ENCODE data around the gene UBE3C.
"Not testable (repeated sequence)": the region's sequence is repeated elsewhere in the genome, so short reads cannot be mapped to it uniquely, and the experiment has no call there.

Gene UBE3C

GRCh38 chr7:157130849-157131248, 7.9 kb upstream of the UBE3C start:
- DNase-seq (ENCODE audit: low read depth in 2 of 2): not testable (repeated sequence)

GRCh38 chr7:157132796-157133195, 5.9 kb upstream of the UBE3C start:
- no peak for DNase-seq (ENCODE audit: low read depth in 2 of 2)

DNA sequence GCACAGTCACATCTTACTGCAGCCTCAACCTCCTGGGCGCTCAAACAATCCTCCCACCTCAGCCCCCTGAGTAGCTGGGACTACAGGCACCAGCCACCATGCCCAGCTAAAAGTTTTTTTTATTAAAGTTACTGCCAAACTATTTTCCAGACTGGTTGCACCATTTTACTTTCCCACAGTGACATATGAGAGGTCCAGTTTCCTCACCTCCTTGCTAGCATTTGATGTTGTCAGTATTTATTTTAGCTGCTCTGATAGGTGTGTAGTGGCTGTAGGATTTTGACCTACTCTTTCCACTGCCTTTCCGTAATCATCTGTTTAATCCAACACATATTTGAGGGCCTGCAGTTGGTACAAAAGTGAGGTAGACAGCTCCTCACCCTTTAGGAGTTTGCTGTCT, 5.4 kb upstream of the UBE3C start:
- DNase-seq (ENCODE audit: low read depth in 2 of 2): no peak

GRCh38 chr7:157136372-157136771, 2.4 kb upstream of the UBE3C start:
- DNase-seq (ENCODE audit: low read depth in 2 of 2): no peak

- no peak for DNase-seq (ENCODE audit: low read depth in 2 of 2)
These were observed 664 bp upstream of the UBE3C start for GRCh38 chr7:157138101-157138423.

DNA sequence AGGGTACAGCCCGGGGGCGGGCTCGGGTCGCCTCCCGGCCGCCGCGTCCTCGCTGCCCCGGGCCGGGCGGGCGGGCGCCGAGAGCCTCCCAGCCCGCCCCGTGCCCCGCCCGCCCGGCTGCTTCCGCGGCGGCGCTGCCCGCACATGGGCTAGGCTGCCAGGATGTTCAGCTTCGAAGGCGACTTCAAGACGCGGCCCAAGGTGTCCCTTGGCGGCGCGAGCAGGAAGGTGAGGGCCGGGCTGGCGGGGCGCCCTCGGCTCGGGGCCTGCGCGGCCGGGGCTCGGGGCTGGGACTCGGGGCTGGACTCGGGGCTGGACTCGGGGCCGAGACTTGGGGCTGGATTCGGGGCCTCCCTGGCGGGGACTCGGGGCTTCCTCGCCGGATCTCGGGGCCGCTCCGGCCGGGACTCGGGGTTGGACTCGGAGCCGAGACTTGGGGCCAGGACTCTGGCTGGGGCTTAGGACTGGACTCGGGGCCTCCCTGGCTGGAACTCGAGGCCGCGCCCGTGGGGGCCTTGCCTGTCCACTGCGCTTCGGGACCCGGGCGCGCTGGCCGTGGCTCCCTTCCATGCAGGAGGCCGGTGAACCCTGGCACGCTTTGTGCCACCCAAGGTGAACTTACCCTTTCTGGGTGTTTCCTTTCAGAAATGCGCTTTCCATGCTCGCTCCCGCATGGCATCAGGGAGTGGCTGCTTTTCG, 534 bp downstream of the UBE3C start:
- peak; percentile 16 to 30 for DNase-seq (ENCODE audit: low read depth in 2 of 2)

GRCh38 chr7:157139810-157140510, 1.2 kb downstream of the UBE3C start:
- no peak for DNase-seq (ENCODE audit: low read depth in 2 of 2)

DNA sequence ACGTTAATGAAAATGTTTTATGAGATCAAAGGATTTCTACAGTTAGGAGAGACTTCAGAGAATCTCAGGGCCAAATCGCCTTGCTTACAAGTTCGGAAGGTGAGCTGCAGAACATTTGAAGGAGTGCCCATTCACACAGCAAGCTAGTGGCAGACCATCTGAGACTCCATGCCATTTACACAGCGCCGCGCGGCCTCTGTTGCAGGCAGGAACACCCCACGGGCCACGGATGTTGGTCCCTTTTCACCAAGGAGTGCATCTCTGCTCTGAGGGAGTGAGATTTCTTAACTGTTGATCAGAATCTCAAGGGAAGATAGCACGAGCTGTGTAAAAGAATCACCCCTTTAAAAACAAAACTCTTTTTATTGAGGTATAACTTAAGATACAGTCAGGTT, 1.8 kb downstream of the UBE3C start:
- no peak for DNase-seq (ENCODE audit: low read depth in 2 of 2)

GRCh38 chr7:157141525-157142060, 2.9 kb downstream of the UBE3C start:
- no peak for DNase-seq (ENCODE audit: low read depth in 2 of 2)

DNA sequence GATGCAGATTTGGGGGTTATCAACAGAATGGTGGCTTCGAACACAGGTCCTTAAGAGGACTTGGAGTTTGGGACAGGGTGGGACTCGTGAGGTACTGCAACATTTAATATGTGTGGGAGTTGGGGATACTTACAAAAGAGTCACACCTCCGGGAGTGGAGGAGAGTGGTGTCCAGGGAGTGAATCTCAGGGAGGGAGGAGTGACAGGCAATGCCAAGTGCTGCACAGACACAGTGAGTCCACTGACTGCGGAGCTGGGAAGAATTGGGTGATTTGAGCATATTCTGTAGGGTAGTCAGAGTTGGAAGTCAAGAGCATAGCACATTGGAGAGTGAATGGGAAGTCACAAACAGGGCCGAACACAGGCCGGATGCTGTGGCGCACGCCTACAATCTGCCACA, 5.1 kb downstream of the UBE3C start:
- DNase-seq (ENCODE audit: low read depth in 2 of 2): no peak

DNA sequence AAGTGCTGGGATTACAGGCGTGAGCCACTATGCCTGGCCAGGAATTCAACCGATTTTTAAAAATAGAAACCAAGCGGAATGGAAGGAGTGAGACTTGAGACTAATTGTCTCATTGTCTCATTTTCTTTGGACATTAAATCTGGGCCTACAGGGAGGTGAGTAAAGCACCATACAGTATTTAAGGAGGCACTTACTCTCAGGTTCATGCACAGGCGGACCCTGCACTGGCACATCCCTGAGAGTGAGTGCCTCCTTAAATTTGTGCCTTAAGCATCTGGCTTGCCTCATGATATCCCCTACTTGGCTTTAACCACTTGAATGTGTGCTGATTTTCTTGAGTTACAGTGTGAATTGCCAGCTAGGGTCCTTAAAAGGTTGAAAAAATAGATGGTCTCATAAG, 10.6 kb downstream of the UBE3C start:
- DNase-seq (ENCODE audit: low read depth in 2 of 2): no peak

GRCh38 chr7:157150882-157151281, 12.2 kb downstream of the UBE3C start:
- no peak for DNase-seq (ENCODE audit: low read depth in 2 of 2)

GRCh38 chr7:157151626-157152339, 13.1 kb downstream of the UBE3C start:
- no peak for DNase-seq (ENCODE audit: low read depth in 2 of 2)

DNA sequence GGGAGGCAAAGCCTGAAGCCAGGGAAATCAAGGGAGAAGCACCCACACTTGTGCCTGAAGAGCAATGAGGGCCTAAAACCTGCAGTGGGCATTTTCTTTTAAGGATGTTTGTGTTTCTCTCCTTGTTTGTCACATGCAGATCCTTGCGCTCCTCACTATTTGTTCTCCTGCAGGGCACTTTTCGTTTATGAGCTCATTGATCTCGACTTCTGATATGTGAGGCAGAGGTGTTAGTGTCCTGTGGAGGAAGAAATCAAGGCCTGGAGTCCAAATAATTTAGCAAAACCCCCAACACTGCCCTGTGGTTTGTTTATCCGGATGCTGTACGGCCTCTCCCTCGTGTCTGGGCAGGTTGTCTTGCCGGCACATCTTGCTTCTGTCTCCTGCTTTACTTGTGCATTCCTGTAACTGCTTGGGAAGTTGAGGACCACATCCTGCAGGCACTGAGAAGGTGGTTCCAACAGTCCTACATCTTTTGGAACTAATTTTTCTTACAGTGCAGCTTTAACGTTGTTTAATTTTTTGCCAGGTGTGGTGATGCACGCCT, 13.7 kb downstream of the UBE3C start:
- DNase-seq (ENCODE audit: low read depth in 2 of 2): no peak

GRCh38 chr7:157153260-157153659, 14.5 kb downstream of the UBE3C start:
- DNase-seq (ENCODE audit: low read depth in 2 of 2): no peak

DNA sequence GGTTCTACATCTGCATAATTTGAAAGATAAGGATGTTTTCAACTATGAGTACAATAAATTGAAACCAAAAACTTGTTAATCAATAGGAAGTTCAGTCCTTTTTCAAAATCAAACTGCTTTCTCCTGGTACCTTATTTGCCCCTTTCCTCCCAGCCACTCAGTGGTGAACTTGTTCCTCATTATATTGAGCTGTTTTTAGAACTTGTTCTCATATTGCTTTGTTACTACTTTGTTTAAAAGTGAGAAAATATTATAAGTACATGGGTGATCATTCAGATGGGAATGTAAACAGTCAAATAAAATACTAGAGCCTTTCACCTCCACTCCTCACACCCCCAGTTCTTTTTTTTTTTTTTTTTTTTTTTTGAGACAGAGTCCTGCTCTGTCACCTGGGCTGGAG, 17.2 kb downstream of the UBE3C start:
- DNase-seq (ENCODE audit: low read depth in 2 of 2): no peak

DNA sequence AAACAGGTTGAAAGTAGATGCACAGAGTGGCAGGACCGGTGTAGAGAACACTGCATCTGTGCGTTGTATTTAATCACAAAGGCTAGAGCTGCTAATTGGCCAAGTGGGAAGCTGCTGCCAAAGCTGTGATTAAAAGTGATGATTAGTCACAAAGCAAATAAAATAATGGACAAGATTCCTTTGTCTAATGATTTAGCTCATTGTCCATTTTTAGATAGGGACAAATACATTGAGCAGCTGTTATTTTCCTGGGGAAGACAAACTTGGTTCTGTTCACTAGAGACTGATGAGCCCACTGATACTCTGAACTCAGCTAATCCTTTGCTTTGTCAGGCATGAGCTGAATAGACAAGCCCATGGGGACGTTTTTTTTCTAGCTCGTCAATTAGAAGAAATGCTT, 19.7 kb downstream of the UBE3C start:
- DNase-seq (ENCODE audit: low read depth in 2 of 2): no peak

DNA sequence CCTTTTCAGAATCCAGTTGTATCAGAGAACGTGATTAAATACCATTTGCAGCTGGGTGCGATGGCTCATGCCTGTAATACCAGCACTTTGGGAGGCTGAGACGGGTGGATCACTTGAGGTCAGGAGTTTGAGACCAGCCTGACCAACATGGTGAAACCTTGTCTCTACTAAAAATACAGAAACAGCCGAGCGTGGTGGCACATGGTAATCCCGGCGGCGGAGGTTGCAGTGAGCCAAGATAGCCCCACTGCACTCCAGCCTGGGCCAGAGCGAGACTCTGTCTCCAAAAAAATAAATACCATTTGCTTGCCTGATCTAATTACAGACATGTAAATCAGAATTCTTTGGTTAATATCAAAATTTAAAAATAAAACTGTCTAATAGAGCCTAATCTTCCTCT, 20.8 kb downstream of the UBE3C start:
- not testable (repeated sequence) for DNase-seq (ENCODE audit: low read depth in 2 of 2)

DNA sequence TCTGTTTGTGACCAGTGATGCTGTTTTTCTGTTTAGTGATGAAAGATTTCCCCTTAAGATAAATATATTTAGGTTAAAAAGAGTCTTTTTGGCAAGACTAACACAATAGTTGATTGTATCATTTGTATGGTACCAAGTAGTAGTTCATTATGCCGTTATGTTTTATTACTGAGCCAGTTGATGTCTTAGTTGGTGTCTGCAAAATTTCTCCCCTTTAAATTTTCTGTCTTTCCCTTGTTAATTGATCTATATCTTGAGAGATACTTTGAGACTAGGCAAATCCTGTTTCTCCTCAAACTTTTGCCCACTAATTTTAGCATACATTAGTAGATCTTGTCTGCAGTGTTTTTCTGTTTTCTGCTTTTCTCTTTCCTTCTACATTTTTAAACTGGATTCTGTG, 21.7 kb downstream of the UBE3C start:
- no peak for DNase-seq (ENCODE audit: low read depth in 2 of 2)

DNA sequence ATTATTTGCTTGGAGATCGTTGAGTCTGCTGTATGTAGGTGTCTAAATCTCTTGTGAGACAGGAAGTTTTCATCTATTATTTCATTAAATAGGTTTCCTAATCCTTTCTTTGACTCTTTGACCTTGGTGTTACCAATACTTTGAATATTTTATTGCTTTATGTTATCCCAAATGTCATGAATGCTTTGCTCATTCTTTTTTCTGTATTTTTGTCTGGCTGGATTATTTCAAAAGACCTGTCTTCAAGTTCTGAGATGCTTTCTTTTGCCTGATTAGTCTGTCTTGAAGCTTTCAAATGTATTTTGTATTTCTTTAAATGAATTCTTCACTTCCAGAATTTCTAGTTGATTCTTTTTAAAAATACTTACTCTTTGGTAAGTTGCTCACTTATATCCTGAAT, 27.3 kb downstream of the UBE3C start:
- DNase-seq (ENCODE audit: low read depth in 2 of 2): no peak

DNA sequence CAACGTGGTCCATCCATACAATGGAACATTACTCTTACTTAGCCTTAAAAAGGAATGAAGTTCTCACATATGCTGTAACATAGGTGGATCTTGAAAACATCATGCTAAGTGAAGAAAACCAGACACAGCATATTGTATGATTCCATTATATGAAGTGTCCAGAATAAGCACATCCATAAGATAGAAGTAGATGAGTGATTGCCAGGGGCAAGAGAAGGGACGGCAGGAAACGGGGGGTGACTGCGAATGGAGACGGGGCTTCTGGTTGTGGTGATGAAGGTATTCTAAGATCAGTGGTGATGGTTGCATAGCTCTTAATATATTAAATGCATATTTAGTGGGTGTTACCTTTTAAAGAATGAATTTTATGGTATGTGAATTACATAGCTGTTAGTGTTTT, 29.8 kb downstream of the UBE3C start:
- DNase-seq (ENCODE audit: low read depth in 2 of 2): no peak

GRCh38 chr7:157176771-157177170, 38.0 kb downstream of the UBE3C start:
- DNase-seq (ENCODE audit: low read depth in 2 of 2): no peak

Measured in stimulated activated CD4-positive, alpha-beta T cell treated with anti-CD3 and anti-CD28 coated beads, Interleukin-1b, Interleukin-23, amount 100 ng/mL, for 1 hour (primary cell).